Cardiac muscle cell (in vitro differentiated cells and primary cell): Measurements from ENCODE around the gene THUMPD1. TPM values are rescaled to one million over a fixed set of nuclear protein-coding genes. Genes with fewer than 3 reads are reported as not detected.
"Not testable (repeated sequence)": the region's sequence is repeated elsewhere in the genome, so short reads cannot be mapped to it uniquely, and the experiment has no call there.

Source experiments
- DNase-seq, 2 donors: peaks; one replicate each; pipeline versions ENCODE4 v3.0.0 to v3.0.0-alpha.2; 2010 to 2017; ENCODE audit warnings: low read depth in 1 of 2, low spot score in 1 of 2
- H3K27ac ChIP-seq: fragments of 200-600 bp; sonication (generic); 2 replicates; pipeline ENCODE4 v1.5.1; 2016
- H3K27me3 ChIP-seq: fragments of 200-600 bp; sonication (generic); 2 replicates; pipeline ENCODE4 v1.6.0; 2016; ENCODE audit warnings: control low read depth
- H3K36me3 ChIP-seq: fragments of 200-600 bp; sonication (generic); 2 replicates; pipeline ENCODE4 v1.5.1; 2016; ENCODE audit warnings: control low read depth
- H3K4me1 ChIP-seq: fragments of 200-600 bp; sonication (generic); 2 replicates; pipeline ENCODE4 v1.8.1; 2017; ENCODE audit warnings: low read depth, mild to moderate bottlenecking, mixed run types
- H3K4me3 ChIP-seq: fragments of 200-600 bp; sonication (generic); 2 replicates; pipeline ENCODE4 v1.5.1; 2016; ENCODE audit warnings: mild to moderate bottlenecking
- H3K9me3 ChIP-seq: fragments of 200-600 bp; sonication (generic); 2 replicates; pipeline ENCODE4 v1.5.1; 2017; ENCODE audit warnings: low read depth, mild to moderate bottlenecking, control low read depth
- CTCF ChIP-seq: IDR thresholded peaks from 2 replicates; pipeline ENCODE4 v1.5.1; 2012; ENCODE audit warnings: low read depth, mild to moderate bottlenecking, low read length
- polyA plus RNA-seq: library from polyadenylated mRNA; unstranded; fragments of >200 nt; fragmentation: Nextera tagmentation; extraction: Ambion mirVana; gene quantifications from 2 replicates; pipeline ENCODE4 v1.2.1, GENCODE V29; 2016
- total RNA-seq: library from RNA; depleted of rRNA; stranded (reverse); fragments of >200 nt; gene quantifications from 2 replicates; pipeline ENCODE4 v1.2.3, GENCODE V29; 2016

Gene THUMPD1
- total and polyA plus RNA-seq, 2 experiments from 2014 or later, result 22.8 to 83.3 TPM

DNA sequence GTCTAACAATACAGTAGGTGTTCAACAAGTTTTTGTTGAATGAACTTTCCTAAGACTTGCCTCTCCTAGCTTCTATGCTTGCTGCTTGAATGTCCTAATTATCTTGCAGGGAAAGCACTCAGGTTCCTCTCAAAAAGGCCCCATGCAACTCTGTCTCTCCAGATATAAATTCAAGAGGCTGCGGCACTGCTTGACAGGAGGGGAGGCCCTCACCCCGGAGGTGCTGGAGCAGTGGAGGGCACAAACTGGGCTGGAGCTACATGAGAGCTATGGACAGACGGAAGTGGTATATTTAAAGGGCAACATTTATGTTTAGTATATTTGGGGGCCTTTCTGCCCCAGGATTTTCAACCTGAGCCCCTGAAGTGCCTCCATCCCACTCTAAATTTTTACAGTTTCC is 14.4 kb downstream of the THUMPD1 start:
- peak in 1 of 2 donors; percentile 8 for DNase-seq
- H3K36me3 ChIP-seq, result no peaks in the 10 kb centered on the region
- no peak overlapping the region for H3K4me3 ChIP-seq
- H3K27ac ChIP-seq, result no peak overlapping the region
- no peaks in the 10 kb centered on the region for H3K4me1 ChIP-seq
- no peaks in the 10 kb centered on the region for H3K9me3 ChIP-seq
- no peak for TF ChIP-seq CTCF
- no peaks in the 10 kb centered on the region for H3K27me3 ChIP-seq

- no peaks in the 10 kb centered on the region for H3K9me3 ChIP-seq
- no peaks in the 10 kb centered on the region for H3K27me3 ChIP-seq
- TF ChIP-seq CTCF, result no peak
- no peaks in the 10 kb centered on the region for H3K4me1 ChIP-seq
- no peak overlapping the region for H3K4me3 ChIP-seq
- no peak for DNase-seq
- H3K36me3 ChIP-seq, result no peaks in the 10 kb centered on the region
- no peak overlapping the region for H3K27ac ChIP-seq
Observed at GRCh38 chr16:20726661-20727060, 15.0 kb downstream of the THUMPD1 start.

- DNase-seq, result no peak
- no peak overlapping the region for H3K4me3 ChIP-seq
- H3K27me3 ChIP-seq, result no peaks in the 10 kb centered on the region
- no peak for TF ChIP-seq CTCF
- no peak overlapping the region for H3K27ac ChIP-seq
- no peaks in the 10 kb centered on the region for H3K9me3 ChIP-seq
- H3K4me1 ChIP-seq, result no peaks in the 10 kb centered on the region
- H3K36me3 ChIP-seq, result no peaks in the 10 kb centered on the region
Observed at GRCh38 chr16:20720251-20720650, 21.4 kb downstream of the THUMPD1 start.

DNA sequence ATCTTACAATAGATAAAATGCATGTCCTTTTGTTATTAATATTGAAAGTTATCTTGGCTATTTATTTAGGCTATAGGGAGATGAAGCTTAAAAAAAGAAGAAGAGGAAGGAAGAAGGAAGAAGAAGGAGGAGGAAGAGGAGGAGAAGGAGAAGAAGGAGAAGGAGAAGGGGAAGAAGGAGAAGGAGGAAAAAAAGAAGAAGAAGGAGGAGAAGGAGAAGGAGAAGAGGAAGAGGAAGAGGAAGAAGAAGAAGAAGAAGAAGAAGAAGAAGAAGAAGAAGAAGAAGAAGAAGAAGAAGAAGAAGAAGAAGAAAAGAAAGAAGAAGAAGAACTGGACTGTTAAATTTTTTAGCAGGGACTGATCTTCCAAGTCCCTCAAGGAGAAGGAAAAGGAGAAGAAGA is 23.9 kb downstream of the THUMPD1 start:
- not testable (repeated sequence) for H3K9me3 ChIP-seq, H3K27me3 ChIP-seq, H3K36me3 ChIP-seq, H3K4me1 ChIP-seq, H3K27ac ChIP-seq, H3K4me3 ChIP-seq, DNase-seq

DNA sequence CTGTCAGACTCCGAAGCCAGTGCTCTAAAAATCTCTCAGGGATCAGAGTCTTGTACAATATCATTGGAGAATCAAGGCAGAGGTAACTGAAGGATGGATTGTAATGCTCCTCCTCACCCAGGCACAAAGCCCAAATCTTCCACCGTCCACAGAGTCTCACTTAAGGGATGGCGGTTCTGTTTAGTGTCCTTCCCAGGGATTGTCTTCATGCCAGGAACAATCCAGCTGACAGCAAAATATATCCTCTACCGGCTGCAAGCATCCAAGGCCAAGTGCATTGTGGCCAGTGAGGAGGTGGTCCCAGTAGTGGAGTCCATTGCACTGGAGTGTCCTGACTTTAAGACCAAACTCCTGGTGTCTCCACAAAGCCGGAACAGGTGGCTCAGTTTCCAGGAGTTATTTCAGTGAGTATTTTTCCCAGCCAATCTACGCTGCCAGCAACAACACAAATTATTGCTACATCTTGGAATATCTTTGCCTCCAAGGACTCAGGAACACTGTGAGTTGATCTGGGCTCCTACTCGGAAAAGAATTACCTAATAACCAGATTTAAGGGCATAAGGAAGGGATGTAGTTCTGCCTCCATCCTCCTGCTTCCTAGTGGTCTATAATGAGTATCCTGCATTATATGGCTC is 30.2 kb downstream of the THUMPD1 start:
- no peak for DNase-seq
- TF ChIP-seq CTCF, result no peak
- no peaks in the 10 kb centered on the region for H3K27me3 ChIP-seq
- H3K27ac ChIP-seq, result no peak overlapping the region
- H3K9me3 ChIP-seq, result no peaks in the 10 kb centered on the region
- H3K4me1 ChIP-seq, result no peaks in the 10 kb centered on the region
- no peak overlapping the region for H3K4me3 ChIP-seq
- H3K36me3 ChIP-seq, result no peaks in the 10 kb centered on the region

DNA sequence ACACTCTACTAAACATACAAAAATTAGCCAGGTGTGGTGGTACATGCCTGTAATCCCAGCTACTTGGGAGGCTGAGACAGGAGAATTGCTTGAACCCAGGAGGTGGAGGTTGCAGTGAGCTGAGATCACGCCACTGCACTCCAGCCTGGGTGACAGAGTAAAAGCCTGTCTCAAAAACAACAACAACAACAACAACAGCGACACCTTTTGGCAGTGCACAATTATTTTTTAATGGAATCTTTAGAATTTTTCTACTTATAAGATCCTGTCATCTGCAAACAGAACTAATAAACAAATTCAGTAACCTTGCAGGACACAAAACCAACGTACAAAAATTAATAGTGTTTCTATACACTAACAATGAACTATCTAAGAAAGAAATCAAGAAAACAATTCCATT is 33.5 kb downstream of the THUMPD1 start:
- peak; percentile 16 for TF ChIP-seq CTCF
- not testable (repeated sequence) for H3K4me1 ChIP-seq, H3K27me3 ChIP-seq, H3K4me3 ChIP-seq, H3K27ac ChIP-seq, H3K36me3 ChIP-seq, H3K9me3 ChIP-seq
- peak in 1 of 2 donors; percentile 32 for DNase-seq
